ENCODE data around the gene ROMO1.

The ROMO1 gene

GRCh38 chr20:35699127-35699956 lies at the start of gene ROMO1, which contains the start of gene NFS1:
Gene ROMO1 (plus strand): TSS chr20:35699405. CDS start chr20:35699633, 228 bp downstream.
Gene NFS1 (minus strand): TSS chr20:35699352. CDS start chr20:35699288, 64 bp downstream.
- Histone ChIP-seq H3K4me1 (ENCODE audit: control insufficient read depth, low read length) (peaks cover 29% of the 10 kb centered on the region), H3K4me2 (ENCODE audit: low read length) (peak within 1 kb of the TSS; percentile 84), H3K9me2 (replicated peaks; ENCODE audit: control insufficient read depth, low read length) (no peaks in the 10 kb centered on the region), H3F3A (ENCODE audit: control insufficient read depth, insufficient read depth) (peaks cover 44% of the 10 kb centered on the region), H3K27me3 (ENCODE audit: control insufficient read depth, low read length) (no peaks in the 10 kb centered on the region), H3K9me3 (ENCODE audit: control insufficient read depth, insufficient read depth, low read length) (no peaks in the 10 kb centered on the region), H3K36me3 (ENCODE audit: control insufficient read depth, low read length) (peaks cover 64% of the 10 kb centered on the region), H3K27ac (ENCODE audit: low read depth, low read length) (peak within 1 kb of the TSS; percentile 83), H4K20me1 (ENCODE audit: control insufficient read depth, insufficient read depth, low read depth, low read length) (no peaks in the 10 kb centered on the region), H3K79me2 (ENCODE audit: control insufficient read depth, low read length) (peaks cover 37% of the 10 kb centered on the region), H3K4me3 (ENCODE audit: low read length) (peak within 1 kb of the TSS; percentile 97)
- TF ChIP-seq CTCF (IDR thresholded peaks at IDR 0.05; ENCODE audit: low read depth, low read length, poor library complexity, severe bottlenecking) (peak; percentile 33), EZH2phosphoT487 (IDR thresholded peaks at IDR 0.05; ENCODE audit: borderline replicate concordance, low read length) (no peak)

- Histone ChIP-seq H3K27me3 (ENCODE audit: control insufficient read depth, low read length) (no peaks in the 10 kb centered on the region), H3K4me1 (ENCODE audit: control insufficient read depth, low read length) (no peaks in the 10 kb centered on the region), H3K9me2 (replicated peaks; ENCODE audit: control insufficient read depth, low read length) (no peaks in the 10 kb centered on the region), H4K20me1 (ENCODE audit: control insufficient read depth, insufficient read depth, low read depth, low read length) (peaks cover 36% of the 10 kb centered on the region), H3K4me3 (ENCODE audit: low read length) (no peak overlapping the region), H3F3A (ENCODE audit: control insufficient read depth, insufficient read depth) (peaks cover 20% of the 10 kb centered on the region), H3K9me3 (ENCODE audit: control insufficient read depth, insufficient read depth, low read length) (no peaks in the 10 kb centered on the region), H3K36me3 (ENCODE audit: control insufficient read depth, low read length) (peaks cover 74% of the 10 kb centered on the region), H3K4me2 (ENCODE audit: low read length) (no peak overlapping the region), H3K79me2 (ENCODE audit: control insufficient read depth, low read length) (peaks cover 91% of the 10 kb centered on the region), H3K27ac (ENCODE audit: low read depth, low read length) (no peak overlapping the region)
- TF ChIP-seq CTCF (IDR thresholded peaks at IDR 0.05; ENCODE audit: low read depth, low read length, poor library complexity, severe bottlenecking) (no peak), EZH2phosphoT487 (IDR thresholded peaks at IDR 0.05; ENCODE audit: borderline replicate concordance, low read length) (no peak)
Measured at GRCh38 chr20:35650632-35651031, 48.6 kb upstream of the ROMO1 start.

GRCh38 chr20:35651958-35652357 lies 47.2 kb upstream of the ROMO1 start:
- Histone ChIP-seq H4K20me1 (ENCODE audit: control insufficient read depth, insufficient read depth, low read depth, low read length) (peaks cover 38% of the 10 kb centered on the region), H3K4me3 (ENCODE audit: low read length) (no peak overlapping the region), H3K79me2 (ENCODE audit: control insufficient read depth, low read length) (peaks cover 96% of the 10 kb centered on the region), H3K4me1 (ENCODE audit: control insufficient read depth, low read length) (no peaks in the 10 kb centered on the region; the same call in 1 of the 2 replicates), H3F3A (ENCODE audit: control insufficient read depth, insufficient read depth) (peaks cover 20% of the 10 kb centered on the region), H3K9me2 (replicated peaks; ENCODE audit: control insufficient read depth, low read length) (no peaks in the 10 kb centered on the region), H3K27me3 (ENCODE audit: control insufficient read depth, low read length) (no peaks in the 10 kb centered on the region), H3K27ac (ENCODE audit: low read depth, low read length) (no peak overlapping the region), H3K4me2 (ENCODE audit: low read length) (no peak overlapping the region), H3K36me3 (ENCODE audit: control insufficient read depth, low read length) (peaks cover 86% of the 10 kb centered on the region), H3K9me3 (ENCODE audit: control insufficient read depth, insufficient read depth, low read length) (no peaks in the 10 kb centered on the region)
- TF ChIP-seq EZH2phosphoT487 (IDR thresholded peaks at IDR 0.05; ENCODE audit: borderline replicate concordance, low read length) (no peak), CTCF (IDR thresholded peaks at IDR 0.05; ENCODE audit: low read depth, low read length, poor library complexity, severe bottlenecking) (no peak)
